ENCODE measurements around the gene TXNDC11.
"Not testable (repeated sequence)": the region's sequence is repeated elsewhere in the genome, so short reads cannot be mapped to it uniquely, and the experiment has no call there.

Gene TXNDC11, protein sequence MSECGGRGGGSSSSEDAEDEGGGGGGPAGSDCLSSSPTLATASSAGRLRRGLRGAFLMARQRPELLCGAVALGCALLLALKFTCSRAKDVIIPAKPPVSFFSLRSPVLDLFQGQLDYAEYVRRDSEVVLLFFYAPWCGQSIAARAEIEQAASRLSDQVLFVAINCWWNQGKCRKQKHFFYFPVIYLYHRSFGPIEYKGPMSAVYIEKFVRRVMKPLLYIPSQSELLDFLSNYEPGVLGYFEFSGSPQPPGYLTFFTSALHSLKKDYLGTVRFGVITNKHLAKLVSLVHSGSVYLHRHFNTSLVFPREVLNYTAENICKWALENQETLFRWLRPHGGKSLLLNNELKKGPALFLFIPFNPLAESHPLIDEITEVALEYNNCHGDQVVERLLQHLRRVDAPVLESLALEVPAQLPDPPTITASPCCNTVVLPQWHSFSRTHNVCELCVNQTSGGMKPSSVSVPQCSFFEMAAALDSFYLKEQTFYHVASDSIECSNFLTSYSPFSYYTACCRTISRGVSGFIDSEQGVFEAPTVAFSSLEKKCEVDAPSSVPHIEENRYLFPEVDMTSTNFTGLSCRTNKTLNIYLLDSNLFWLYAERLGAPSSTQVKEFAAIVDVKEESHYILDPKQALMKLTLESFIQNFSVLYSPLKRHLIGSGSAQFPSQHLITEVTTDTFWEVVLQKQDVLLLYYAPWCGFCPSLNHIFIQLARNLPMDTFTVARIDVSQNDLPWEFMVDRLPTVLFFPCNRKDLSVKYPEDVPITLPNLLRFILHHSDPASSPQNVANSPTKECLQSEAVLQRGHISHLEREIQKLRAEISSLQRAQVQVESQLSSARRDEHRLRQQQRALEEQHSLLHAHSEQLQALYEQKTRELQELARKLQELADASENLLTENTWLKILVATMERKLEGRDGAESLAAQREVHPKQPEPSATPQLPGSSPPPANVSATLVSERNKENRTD

DNA sequence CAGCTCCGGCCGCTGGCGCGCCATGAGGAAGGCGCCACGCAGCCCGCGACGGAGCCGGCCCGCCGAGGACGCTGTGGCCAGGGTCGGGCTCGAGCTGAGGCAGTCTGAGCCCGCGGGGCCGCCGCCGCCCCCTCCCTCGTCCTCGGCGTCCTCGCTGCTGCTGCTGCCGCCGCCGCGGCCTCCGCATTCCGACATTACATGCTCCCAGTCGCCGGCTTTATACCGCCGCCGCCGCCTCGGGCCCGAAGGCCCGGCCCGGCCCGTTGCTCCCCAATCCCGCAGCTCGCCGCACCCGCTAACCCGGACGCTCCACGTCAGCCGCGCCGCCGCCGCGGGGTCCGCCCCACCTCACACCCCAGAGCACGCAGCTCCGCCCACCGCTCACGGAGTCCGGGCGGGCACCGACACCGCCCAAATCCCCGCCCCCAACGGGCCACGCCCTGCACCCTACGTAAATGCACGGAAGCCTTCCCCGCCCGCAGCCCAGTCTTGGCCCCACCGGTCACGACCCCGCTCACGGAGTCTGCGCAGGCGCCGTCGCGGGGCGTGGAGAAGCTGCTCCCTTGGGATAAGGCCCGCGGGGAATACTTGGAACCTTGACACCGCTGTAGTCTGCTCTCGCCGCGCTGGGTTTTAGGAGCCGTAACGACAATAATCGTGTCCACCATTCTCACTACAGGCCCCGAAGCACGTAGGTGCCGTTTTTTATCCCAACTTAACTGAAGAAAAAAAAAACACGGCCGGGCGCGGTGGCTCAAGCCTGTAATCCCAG is at the start of gene TXNDC11:
Gene TXNDC11, minus strand, starts transcription at position 322 of the 772 bp plus-strand sequence. Its CDS starts 127 bp downstream, at position 195.
- peak; percentile 99 for DNase-seq (ENCODE audit: low read depth in 2 of 2)

DNA sequence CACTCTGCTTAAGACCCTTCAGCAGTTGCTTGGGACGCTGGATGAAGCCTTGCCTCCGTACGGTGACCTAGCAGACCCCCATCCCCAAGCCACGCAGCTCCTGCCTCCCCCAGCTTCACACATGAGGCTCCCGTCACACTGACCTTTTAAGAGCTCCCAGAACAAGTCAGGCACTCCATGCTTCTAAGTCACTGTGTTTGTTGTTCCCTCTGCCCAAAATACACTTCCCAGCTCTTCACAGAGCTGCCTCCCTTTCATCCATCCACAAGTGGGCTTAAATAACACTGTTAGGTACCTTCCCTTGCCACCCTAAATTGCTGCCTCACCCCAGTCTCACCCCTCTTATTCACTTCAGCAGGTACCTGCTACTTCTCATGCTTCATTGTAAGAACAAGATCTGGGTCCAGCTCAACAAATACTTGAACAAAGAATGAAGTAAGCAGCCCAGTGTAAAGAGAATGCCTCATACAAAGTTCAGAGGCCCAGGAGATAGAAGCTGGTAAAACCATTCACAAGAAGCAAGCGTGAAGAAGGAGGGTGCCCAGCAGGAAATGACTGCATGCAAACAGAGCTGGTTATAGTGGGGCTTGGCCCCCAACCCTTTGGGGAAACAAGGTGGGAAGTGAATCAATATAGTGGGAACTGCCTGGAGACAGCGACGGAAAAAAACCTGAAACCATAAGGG is 48.6 kb upstream of the TXNDC11 start:
- DNase-seq (ENCODE audit: low read depth in 2 of 2): no peak

DNA sequence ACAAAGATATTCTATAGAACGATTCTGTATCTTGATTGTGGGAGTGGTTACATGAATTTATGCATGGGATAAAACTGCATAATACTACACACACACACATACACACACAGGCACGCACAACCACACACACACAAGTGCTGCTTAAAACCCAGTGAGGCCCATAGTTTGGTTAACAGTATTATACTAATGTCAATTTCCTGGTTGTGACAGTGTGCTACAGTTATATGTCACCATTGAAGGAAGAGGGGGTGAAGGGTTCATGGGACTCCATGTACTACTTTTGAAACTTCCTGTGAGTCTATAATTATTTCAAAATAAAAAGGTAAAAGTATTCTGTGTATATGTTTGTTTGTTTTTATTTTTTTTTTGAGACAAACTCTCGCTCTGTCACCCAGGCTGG is 46.3 kb upstream of the TXNDC11 start:
- no peak for DNase-seq (ENCODE audit: low read depth in 2 of 2)

DNA sequence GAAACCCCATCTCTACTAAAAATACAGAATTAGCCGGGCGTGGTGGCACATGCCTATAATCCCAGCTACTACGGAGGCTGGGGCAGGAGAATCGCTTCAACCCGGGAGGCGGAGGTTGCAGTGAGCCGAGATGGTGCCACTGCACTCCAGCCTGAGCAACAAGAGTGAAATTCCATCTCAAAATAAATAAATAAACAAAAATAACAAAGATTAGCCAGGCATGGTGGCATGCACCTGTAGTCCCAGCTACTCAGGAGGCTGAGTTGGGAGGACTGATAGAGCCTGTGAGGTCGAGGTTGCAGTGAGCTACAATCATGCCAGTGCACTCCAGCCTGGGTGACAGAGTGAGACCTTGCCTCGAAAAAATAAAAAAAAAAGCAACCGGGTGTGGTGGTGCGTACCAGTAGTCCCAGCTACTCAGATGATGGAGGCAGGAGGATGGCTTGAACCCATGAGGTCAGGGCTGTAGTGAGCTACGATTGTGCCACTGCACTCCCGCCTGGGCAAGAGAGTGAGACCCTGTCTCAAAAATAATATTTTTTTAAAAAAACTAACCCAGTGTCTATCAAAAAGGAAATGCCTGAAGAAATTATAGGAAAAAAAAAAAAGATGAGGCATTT is 42.4 kb upstream of the TXNDC11 start:
- DNase-seq (ENCODE audit: low read depth in 2 of 2): not testable (repeated sequence)

DNA sequence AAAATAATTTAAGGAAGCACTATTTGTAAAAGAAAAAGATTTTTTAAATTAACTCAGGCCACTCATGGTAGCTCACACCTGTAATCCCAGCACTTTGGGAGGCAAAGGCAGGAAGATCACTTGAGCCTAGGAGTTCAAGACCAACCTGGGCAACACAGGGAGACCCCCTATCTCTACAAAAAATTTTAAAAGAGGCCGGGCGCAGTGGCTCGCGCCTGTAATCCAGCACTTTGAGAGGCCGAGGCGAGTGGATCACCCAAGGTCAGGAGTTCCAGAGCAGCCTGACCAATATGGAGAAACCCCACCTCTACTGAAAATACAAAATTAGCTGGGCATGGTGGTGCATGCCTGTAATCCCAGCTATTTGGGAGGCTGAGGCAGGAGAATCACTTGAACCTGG is 41.7 kb upstream of the TXNDC11 start:
- not testable (repeated sequence) for DNase-seq (ENCODE audit: low read depth in 2 of 2)

DNA sequence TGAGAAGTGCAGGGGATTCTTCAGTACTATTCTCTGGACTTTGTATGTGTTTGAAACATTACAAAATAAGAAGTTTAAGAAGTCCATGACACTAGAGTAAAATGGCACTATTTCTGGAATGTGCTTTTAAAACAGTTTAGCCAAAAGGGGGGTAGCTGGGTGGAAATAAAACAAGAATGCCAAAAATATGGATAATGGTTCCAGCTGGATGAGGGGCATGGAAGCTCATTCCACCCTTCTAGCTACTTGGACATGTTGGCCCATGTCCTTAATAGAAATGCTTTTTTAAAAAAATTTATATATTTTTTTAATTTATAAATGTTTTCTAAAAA is 41.3 kb upstream of the TXNDC11 start:
- no peak for DNase-seq (ENCODE audit: low read depth in 2 of 2)

DNA sequence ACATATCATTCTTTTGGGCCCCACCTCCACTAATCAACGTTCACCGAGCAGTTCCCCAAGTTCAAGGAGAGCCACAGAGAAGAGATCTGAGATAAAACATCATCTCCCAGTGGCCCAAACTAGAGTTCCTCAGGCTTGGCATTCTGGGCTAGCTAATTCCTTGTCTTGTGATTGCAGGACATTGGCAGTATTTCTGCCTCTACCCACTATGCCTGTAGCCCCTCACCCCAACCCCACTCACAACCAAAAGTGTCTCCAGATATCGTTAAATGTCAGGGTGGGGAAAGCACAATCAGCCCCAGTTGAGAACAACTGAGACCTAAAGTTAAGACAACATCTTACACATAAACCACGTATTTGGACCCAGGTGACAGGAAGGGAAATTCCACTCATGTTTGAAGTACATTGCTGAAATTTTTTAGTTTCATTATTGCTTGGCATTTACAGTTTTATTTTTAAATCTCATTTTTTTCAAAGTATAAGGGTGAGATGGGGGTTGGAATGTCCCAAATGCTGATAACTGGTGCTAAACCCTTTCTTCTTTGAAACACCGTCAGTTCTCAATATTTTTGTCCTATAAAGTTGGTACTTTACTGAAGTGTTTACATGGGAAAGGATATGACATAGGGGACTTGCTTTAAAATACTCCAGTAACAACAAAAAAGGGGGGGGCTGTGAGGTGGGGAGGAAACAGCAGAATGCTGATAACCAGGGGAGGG is 40.8 kb upstream of the TXNDC11 start:
- no peak for DNase-seq (ENCODE audit: low read depth in 2 of 2)

DNA sequence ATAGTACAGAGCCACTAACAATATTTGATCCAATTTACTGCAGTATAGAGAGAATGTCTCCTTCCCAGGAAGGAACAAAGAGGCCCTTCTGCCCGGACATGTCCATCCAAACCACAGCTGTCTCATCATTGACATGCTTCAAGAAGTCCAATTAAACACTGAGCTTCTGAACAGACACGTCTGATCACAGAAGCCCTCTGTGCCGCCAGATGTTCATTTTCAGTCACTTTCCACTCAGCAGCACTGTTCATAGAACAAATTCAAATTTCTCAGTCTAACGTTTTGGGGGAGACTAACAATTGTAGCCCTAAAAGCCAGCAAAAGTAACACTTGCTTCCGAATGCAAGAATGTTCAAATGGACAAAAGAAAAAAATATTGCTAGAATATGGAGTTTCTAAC is 39.1 kb upstream of the TXNDC11 start:
- no peak for DNase-seq (ENCODE audit: low read depth in 2 of 2)

DNA sequence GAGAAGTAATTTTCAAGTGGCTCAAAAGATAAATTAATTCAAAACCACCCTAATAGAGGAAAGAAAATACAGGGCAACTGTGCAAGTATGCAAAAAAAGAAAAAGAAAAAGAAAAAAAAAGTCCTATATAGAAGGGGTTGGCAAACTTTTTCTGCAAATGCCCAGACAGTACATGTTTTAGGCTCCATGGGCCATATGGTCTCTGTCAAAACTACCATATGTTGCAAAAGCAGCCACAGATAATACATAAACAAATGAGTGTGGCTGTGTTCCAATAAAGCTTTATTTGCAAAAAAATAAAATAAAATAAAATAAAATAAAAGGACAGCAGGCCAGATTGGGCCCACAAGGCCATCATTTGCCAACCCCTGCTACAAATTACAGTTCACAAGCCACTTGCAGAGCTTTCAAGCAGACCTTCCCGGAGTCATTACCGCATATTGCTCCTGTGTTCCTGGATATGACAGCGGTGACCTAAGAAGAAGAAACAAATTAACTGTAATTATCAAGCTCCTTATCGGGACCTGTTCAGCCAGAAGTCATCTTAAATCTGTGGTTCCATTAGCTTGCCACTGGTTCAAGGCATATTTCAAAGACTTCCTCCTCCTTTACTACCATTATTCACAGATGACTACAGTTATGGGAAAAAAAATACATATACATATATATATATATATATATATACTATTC is 38.5 kb upstream of the TXNDC11 start:
- DNase-seq (ENCODE audit: low read depth in 2 of 2): no peak

DNA sequence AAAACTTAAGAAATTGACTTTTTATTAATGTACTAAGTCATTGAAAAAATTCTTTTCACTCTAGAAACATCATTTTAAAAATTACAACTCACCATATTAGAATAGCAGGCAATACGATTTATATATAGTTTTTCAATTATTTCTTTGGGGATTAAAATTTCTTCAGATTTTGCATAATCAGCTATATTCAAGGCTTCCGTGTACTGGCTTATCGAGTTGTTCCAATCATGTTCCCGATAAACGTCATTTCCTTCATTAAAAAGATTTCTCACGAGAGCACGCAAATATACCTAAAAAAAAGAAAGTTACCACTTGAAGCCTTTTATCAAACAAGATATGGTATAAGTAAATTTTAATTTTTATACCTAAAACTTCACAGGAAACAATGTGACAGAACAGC is 36.4 kb upstream of the TXNDC11 start:
- no peak for DNase-seq (ENCODE audit: low read depth in 2 of 2)

DNA sequence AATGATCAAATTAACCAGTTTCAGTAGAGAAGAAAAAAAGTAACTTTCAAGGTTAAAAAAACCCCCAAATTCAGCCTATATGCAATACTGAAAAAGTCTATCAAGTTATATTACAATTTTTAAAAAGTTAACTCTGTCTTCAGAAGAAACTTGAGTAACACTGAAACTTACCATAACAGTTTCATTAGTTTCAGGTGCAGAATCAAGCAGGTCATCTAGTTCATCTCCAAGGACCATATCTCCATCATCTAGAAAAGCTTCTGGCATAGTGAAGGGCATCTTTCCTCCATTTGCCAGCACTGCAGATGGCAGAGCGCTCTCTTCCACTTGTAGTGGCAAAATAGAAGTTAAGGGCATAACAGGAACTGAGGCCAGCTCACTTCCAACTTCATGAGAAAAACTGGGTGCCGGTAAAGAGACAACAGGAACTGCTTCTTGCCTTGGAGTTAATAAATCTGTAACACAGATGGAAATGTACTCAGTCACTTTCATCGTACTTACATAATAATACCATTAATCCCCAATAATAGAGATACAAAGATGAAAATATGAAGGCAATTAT is 31.5 kb upstream of the TXNDC11 start:
- no peak for DNase-seq (ENCODE audit: low read depth in 2 of 2)

DNA sequence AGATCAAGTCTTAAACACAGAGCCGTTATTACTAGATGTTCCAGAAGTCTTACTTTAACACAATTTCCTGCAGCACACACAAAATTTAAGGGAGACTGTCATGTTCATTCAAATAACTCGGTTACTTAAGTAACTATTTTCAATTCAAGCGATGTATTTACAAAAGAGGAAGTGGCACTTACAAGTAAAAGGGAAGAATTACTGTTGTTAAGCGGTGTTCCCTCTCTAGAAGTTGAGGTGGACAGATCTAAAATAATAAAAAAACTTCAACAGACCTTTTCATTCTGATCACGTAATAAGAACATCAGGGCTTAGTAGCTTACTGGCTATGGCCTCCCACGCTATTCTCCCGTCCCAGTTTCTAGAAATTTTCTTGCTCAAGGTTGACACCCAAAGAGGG is 26.2 kb upstream of the TXNDC11 start:
- no peak for DNase-seq (ENCODE audit: low read depth in 2 of 2)

DNA sequence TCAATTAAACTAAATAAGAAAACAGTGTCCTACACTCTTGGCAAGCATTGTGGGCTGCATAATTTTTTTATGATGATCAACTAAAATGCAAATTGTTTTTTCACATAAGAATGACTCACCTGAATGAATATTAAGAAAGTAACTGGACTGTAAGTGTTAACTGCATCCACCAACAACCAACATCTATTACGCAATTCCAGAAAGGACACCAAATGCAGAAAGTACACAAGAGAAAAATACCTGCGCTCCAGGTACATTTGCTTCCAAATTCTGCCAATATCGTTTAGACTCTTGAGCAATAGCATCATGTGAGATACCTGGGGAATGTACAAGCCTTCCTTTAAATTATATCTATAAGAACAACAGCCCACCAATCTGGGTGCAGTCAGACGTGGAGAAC is 19.8 kb upstream of the TXNDC11 start:
- DNase-seq (ENCODE audit: low read depth in 2 of 2): no peak

DNA sequence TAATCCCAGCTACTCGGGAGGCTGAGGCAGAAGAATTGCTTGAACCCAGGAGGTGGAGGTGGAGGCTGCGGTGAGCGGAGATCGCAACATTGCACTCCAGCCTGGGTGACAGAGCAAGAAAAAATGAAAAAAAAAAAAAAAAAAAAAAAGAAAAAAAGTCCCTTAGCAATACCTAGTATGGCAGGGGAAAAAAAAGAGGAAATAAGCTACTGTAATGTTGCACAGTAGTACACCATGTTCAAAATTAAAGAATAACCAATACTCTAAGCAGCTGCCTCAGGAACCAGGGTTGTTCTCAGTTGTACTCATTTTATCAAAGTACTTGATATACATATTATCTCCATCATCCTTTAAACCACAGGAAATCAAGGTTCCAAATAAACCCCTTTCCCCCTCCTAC is 17.3 kb upstream of the TXNDC11 start:
- no peak for DNase-seq (ENCODE audit: low read depth in 2 of 2)

DNA sequence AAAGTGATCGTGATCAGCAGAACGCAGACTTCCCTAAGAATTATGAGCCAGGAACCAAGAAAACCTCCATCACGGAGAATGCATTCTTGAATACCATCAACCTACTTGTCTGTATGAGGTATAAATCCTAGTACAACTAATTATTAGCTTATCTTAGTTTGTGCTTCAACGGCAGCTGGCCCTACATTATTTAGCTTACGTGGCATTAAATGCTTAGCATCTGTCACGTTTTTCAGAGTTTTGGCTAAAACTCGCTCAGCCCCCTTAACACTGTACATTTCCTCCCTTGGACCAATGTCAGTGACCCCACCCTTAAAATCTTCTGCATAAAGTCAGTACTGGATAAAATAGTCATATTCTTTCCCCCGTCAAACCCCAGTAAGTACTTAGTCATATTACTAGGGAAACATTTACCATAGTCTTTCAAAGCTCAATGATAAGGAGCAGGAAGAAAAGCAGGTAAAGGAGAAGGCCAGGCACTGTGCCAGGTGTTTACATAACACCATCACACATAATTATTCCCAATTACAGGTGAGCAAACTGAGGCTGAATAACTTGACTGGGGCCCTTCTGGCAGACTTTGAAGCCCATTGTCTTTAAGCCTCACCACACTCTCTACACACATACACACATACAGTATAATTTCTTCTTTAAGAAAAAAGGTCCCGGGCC is 16.6 kb upstream of the TXNDC11 start:
- DNase-seq (ENCODE audit: low read depth in 2 of 2): no peak

DNA sequence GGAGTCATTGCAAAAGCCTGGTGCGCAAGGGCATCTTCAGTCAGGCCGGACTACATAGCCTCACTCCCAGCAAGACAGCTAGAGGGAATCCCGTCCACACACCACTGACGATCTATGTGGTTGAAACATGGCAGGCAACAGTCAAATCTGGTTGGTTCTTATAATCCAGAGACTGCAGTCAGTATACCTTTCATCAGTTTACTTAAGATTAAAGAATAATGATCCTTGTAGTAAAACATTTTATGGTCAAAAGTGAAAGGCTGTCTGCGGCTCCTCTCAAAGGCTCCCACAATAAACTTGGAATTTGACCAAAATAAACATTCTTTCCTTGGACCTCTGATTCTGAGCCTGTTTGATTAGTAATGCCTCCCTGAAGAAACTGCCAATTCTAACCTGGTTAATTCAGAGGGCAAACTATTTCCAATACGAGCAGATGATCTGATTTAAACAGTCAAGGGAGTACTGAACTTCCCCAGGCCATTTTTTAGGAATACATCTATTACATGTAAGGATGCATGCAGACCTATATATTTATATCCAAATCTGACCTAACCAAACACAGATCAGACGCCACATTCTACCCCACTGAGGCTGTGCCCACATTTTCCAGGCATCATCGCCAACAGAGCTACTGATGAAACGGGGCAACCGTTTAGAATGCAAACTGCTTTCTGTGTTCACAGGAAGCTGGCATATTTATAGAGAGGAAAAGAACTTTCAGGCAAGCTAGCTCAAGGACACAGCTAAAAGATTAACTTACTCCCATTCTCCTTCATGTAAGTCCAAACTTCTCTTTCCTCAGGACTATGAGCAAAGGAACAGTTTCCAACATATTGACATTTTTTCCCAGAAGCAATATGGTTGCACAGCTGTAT is 15.3 kb upstream of the TXNDC11 start:
- no peak for DNase-seq (ENCODE audit: low read depth in 2 of 2)

DNA sequence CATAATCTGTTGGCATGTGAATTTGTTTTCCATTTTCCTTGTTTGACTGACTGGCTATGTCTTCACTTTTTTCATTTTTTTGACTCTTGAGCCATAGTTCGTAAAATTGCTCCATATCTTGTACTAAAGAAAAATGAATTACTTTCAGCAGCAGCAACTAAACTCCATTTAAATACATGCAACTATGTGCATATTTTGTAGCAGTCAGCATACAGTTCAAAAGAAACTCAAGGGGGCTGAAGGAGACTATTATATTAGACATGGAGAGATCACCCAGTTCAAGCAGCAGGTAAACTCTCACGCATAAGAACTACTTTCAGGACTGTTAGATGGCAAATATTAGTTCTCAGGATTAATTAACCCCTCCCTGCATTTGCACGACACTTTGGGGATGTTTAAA is 13.6 kb upstream of the TXNDC11 start:
- DNase-seq (ENCODE audit: low read depth in 2 of 2): no peak
